ENCODE measurements around the gene DHTKD1. TPM values are rescaled to one million over a fixed set of nuclear protein-coding genes. Genes with fewer than 3 reads are reported as not detected.
A peak's percentile ranks its signal among the peaks of the same experiment; 100 is the strongest.
"Not testable (repeated sequence)": the region's sequence is repeated elsewhere in the genome, so short reads cannot be mapped to it uniquely, and the experiment has no call there.

DHTKD1 gene
- total RNA-seq, 1 donor from 2014 or later, result 20.6 TPM

GRCh38 chr10:12164085-12164484 is 95.3 kb downstream of the DHTKD1 start:
- no peaks in the 10 kb centered on the region for H3K9me3 Mint-ChIP-seq
- no peak for DNase-seq (ENCODE audit: low spot score)
- H3K4me3 Mint-ChIP-seq (ENCODE audit: low read depth), result no peak overlapping the region
- H3K27ac Mint-ChIP-seq, result no peak overlapping the region
- H3K27me3 Mint-ChIP-seq (ENCODE audit: low read depth), result no peaks in the 10 kb centered on the region
- H3K36me3 Mint-ChIP-seq (ENCODE audit: low read depth), result peaks cover 54% of the 10 kb centered on the region
- intact Hi-C loops (cut with micrococcal nuclease), result no loop called here
- no peaks in the 10 kb centered on the region for H3K4me1 Mint-ChIP-seq (ENCODE audit: low read depth)

- no peaks in the 10 kb centered on the region for H3K27me3 Mint-ChIP-seq (ENCODE audit: low read depth)
- H3K36me3 Mint-ChIP-seq (ENCODE audit: low read depth), result peaks cover 60% of the 10 kb centered on the region
- no peaks in the 10 kb centered on the region for H3K9me3 Mint-ChIP-seq
- no peak overlapping the region for H3K4me3 Mint-ChIP-seq (ENCODE audit: low read depth)
- intact Hi-C loops (cut with micrococcal nuclease), result no loop called here
- peak overlapping the region; percentile 36 for H3K27ac Mint-ChIP-seq
- no peaks in the 10 kb centered on the region for H3K4me1 Mint-ChIP-seq (ENCODE audit: low read depth)
- DNase-seq (ENCODE audit: low spot score), result no peak
These were observed 96.3 kb downstream of the DHTKD1 start for GRCh38 chr10:12165036-12165435.

- no peak overlapping the region for H3K4me3 Mint-ChIP-seq (ENCODE audit: low read depth)
- H3K36me3 Mint-ChIP-seq (ENCODE audit: low read depth), result peaks cover 64% of the 10 kb centered on the region
- intact Hi-C loops (cut with micrococcal nuclease), result no loop called here
- no peaks in the 10 kb centered on the region for H3K27me3 Mint-ChIP-seq (ENCODE audit: low read depth)
- no peak overlapping the region for H3K27ac Mint-ChIP-seq
- DNase-seq (ENCODE audit: low spot score), result no peak
- no peaks in the 10 kb centered on the region for H3K9me3 Mint-ChIP-seq
- H3K4me1 Mint-ChIP-seq (ENCODE audit: low read depth), result no peaks in the 10 kb centered on the region
These were observed 97.4 kb downstream of the DHTKD1 start for GRCh38 chr10:12165999-12166775.

- H3K27me3 Mint-ChIP-seq (ENCODE audit: low read depth); H3K9me3 Mint-ChIP-seq; intact Hi-C loops (cut with micrococcal nuclease); H3K27ac Mint-ChIP-seq; DNase-seq (ENCODE audit: low spot score); H3K4me3 Mint-ChIP-seq (ENCODE audit: low read depth); H3K4me1 Mint-ChIP-seq (ENCODE audit: low read depth): not testable (repeated sequence)
- H3K36me3 Mint-ChIP-seq (ENCODE audit: low read depth), result peaks cover 56% of the 10 kb centered on the region
These were observed 102.8 kb downstream of the DHTKD1 start for GRCh38 chr10:12171512-12171911.

Other genes with a start within 250 kb of the DHTKD1 start
- 0.37 and 0.39 TPM in 2 replicates for gene PROSER2, start 245.6 kb upstream of the DHTKD1 start, total RNA-seq
- gene UPF2, start 26.1 kb upstream of the DHTKD1 start, total RNA-seq, result 41.0 and 41.4 TPM in 2 replicates
- 14.8 and 17.5 TPM in 2 replicates for gene SEC61A2, start 60.7 kb downstream of the DHTKD1 start, total RNA-seq
- gene NUDT5, start 126.9 kb downstream of the DHTKD1 start, total RNA-seq, result 109 and 112 TPM in 2 replicates
- gene CDC123, start 127.2 kb downstream of the DHTKD1 start, total RNA-seq, result 153 and 156 TPM in 2 replicates